ENCODE results near the gene BIN1. TPM values are rescaled to one million over a fixed set of nuclear protein-coding genes. Genes with fewer than 3 reads are reported as not detected.

BIN1 gene
- total RNA-seq, 1 experiment from 2014 or later = 34.1 TPM

DNA sequence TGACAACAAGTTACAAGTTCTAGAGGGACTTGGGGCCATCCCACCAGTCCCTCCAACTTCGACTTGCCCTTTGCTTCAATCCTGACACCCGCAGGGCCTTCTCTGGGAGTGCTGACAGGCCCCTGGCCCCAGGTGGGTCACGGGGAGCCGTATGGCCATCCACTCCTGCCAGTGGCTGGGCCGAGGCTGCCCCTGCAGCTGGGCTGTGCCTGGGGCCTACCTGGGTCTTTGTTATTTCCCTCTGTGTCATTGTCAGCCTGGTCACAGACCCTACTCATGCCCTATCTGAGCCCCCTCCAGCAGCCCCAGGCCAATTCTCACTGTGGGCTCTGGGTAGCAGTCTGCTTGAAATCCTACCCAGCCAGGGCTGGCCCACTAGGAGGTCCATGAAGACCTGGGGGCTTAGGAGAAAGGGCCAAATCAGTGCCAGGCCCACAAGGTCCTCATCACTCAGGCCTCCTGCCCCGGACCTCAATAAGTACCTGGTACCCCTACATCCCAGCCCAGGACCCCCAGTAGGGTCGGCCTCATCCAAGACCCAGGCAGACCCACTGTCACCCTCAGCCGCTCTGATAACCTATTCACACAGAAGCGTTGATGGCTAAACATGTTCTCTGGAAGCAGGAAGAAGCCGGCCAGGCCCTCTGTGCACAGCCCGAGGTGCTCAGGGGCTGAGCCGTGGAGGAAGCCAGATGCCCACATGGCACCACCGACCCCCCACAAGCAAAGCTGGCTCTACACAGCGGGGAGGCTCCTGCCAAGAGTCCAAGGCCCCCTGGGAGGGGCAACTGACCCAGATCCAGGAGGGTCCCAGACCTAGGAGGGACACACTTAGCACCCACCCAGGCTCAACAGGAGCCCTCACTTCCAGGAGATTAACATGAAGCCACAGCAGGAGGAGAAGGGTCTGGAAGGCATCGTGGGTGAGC is 57.7 kb downstream of the BIN1 start:
- Histone ChIP-seq H3K4me1 (ENCODE audit: insufficient read depth, low read length, poor library complexity, severe bottlenecking) (no peaks in the 10 kb centered on the region), H3K9me3 (ENCODE audit: low read depth, low read length, poor library complexity, severe bottlenecking) (no peaks in the 10 kb centered on the region), H3K27me3 (replicated peaks; ENCODE audit: insufficient read depth, low read depth, low read length, poor library complexity) (no peaks in the 10 kb centered on the region), H3K27ac (ENCODE audit: low read depth, low read length, poor library complexity, severe bottlenecking) (no peak overlapping the region), H3K36me3 (ENCODE audit: insufficient read depth, low read length, poor library complexity, severe bottlenecking) (no peaks in the 10 kb centered on the region), H3K4me3 (ENCODE audit: low read depth, low read length, poor library complexity, severe bottlenecking) (no peak overlapping the region)
- intact Hi-C loops (cut with micrococcal nuclease; ENCODE audit: unreplicated experiment) = no loop called here
- DNase-seq (ENCODE audit: low spot score) = no peak
- CTCF ChIA-PET = interaction anchor here (0.7 to 1.2 kb wide), 3 partner anchors 21 to 78 kb away, joined by 3 to 4 read pairs (median 3); no protein-coding TSS in a partner anchor
- POLR2A ChIA-PET (ENCODE audit: low non-redundant PET) = no interaction called here
- no peak for TF ChIP-seq EZH2 (IDR thresholded peaks at IDR 0.05; ENCODE audit: borderline replicate concordance, low read depth, low read length, poor library complexity, severe bottlenecking)
- TF ChIP-seq, protein P1, sequence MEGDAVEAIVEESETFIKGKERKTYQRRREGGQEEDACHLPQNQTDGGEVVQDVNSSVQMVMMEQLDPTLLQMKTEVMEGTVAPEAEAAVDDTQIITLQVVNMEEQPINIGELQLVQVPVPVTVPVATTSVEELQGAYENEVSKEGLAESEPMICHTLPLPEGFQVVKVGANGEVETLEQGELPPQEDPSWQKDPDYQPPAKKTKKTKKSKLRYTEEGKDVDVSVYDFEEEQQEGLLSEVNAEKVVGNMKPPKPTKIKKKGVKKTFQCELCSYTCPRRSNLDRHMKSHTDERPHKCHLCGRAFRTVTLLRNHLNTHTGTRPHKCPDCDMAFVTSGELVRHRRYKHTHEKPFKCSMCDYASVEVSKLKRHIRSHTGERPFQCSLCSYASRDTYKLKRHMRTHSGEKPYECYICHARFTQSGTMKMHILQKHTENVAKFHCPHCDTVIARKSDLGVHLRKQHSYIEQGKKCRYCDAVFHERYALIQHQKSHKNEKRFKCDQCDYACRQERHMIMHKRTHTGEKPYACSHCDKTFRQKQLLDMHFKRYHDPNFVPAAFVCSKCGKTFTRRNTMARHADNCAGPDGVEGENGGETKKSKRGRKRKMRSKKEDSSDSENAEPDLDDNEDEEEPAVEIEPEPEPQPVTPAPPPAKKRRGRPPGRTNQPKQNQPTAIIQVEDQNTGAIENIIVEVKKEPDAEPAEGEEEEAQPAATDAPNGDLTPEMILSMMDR (conservative IDR thresholded peaks at IDR 0.05; ENCODE audit: low read depth, low read length) = no peak
- BruUV-seq (replicated peaks) = no TSS peak

DNA sequence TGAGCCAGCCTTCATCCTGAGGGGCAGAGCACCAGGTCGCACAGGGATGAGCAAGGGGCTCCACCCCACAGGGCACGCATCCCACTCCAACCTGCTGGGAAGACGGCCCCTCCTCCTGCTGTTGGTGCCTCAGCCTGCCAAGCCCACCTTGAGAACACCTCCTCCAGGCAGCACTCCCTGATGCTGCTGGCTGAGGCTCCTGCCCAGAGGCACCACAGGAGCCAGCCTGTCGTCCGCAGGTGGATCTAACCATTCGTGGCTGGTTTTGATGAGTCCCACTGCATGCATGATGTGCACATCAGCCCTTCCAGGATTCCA is 58.4 kb downstream of the BIN1 start:
- Histone ChIP-seq H3K9me3 (ENCODE audit: low read depth, low read length, poor library complexity, severe bottlenecking) (no peaks in the 10 kb centered on the region), H3K4me1 (ENCODE audit: insufficient read depth, low read length, poor library complexity, severe bottlenecking) (no peaks in the 10 kb centered on the region), H3K27me3 (replicated peaks; ENCODE audit: insufficient read depth, low read depth, low read length, poor library complexity) (no peaks in the 10 kb centered on the region), H3K4me3 (ENCODE audit: low read depth, low read length, poor library complexity, severe bottlenecking) (no peak overlapping the region), H3K27ac (ENCODE audit: low read depth, low read length, poor library complexity, severe bottlenecking) (no peak overlapping the region), H3K36me3 (ENCODE audit: insufficient read depth, low read length, poor library complexity, severe bottlenecking) (no peaks in the 10 kb centered on the region)
- no TSS peak for BruUV-seq (replicated peaks)
- intact Hi-C loops (cut with micrococcal nuclease; ENCODE audit: unreplicated experiment) = no loop called here
- ChIA-PET POLR2A (ENCODE audit: low non-redundant PET) (no interaction called here), CTCF (no interaction called here)
- TF ChIP-seq EZH2 (IDR thresholded peaks at IDR 0.05; ENCODE audit: borderline replicate concordance, low read depth, low read length, poor library complexity, severe bottlenecking) = no peak
- TF ChIP-seq, protein P1 (conservative IDR thresholded peaks at IDR 0.05; ENCODE audit: low read depth, low read length) = no peak
- no peak for DNase-seq (ENCODE audit: low spot score)

DNA sequence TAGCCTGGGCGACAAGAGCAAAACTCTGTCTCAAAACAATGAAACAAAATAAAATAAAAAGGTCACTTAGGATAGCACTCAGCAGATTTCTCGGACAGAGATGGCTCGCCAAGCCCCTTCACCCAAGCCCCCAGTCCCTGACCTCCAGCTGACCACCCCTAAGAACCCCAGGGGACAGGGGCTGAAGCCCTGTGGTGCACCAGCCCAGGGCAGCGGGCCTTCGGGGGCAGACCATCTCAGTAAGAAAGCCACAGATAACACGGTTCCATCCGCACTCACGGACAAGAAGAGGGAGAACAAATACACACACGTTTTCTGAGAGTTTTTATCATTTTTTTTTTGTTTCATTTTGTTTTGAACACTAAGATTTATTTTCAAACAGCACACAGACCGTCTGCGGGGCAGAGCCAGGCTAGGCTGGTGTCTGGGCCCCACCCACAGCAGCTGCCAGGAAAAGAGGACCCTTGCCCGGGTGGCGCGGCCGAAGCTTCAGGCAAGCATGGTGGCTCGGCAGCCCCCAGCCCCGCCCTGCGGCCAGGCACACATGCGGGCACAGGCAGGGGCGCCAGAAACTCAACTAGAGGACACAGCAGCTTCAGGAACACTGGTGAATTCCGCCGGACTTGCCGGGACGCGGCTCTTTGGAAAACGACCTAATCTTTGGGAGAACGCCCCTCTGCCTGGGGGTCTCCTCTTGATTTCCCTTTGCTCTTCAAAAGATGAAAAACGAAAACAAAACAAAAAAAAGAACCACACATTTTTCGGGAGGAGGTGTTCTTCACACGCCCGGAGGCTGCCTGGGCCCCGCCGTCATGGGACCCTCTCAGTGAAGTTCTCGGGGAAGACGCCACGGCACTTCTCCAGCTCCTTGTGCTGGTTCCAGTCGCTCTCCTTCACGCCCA is 59.0 kb downstream of the BIN1 start:
- Histone ChIP-seq H3K27ac (ENCODE audit: low read depth, low read length, poor library complexity, severe bottlenecking) (no peak overlapping the region), H3K36me3 (ENCODE audit: insufficient read depth, low read length, poor library complexity, severe bottlenecking) (no peaks in the 10 kb centered on the region), H3K27me3 (replicated peaks; ENCODE audit: insufficient read depth, low read depth, low read length, poor library complexity) (no peaks in the 10 kb centered on the region), H3K9me3 (ENCODE audit: low read depth, low read length, poor library complexity, severe bottlenecking) (no peaks in the 10 kb centered on the region), H3K4me3 (ENCODE audit: low read depth, low read length, poor library complexity, severe bottlenecking) (no peak overlapping the region), H3K4me1 (ENCODE audit: insufficient read depth, low read length, poor library complexity, severe bottlenecking) (no peaks in the 10 kb centered on the region)
- ChIA-PET CTCF (no interaction called here), POLR2A (ENCODE audit: low non-redundant PET) (no interaction called here)
- BruUV-seq (replicated peaks) = no TSS peak
- intact Hi-C loops (cut with micrococcal nuclease; ENCODE audit: unreplicated experiment) = no loop called here
- DNase-seq (ENCODE audit: low spot score) = no peak
- TF ChIP-seq EZH2 (IDR thresholded peaks at IDR 0.05; ENCODE audit: borderline replicate concordance, low read depth, low read length, poor library complexity, severe bottlenecking) = no peak
- TF ChIP-seq, protein P1 (conservative IDR thresholded peaks at IDR 0.05; ENCODE audit: low read depth, low read length) = no peak

All from A673 (cell line).